GM12801 (cell line): Measurements from ENCODE around the gene MED8.

Experiments used
- TF ChIP-seq, protein P1 (sequence below): IDR thresholded peaks from one replicate; pipeline ENCODE4 v1.5.1; 2011; ENCODE audit warnings: control low read depth; ENCODE audit not compliant: insufficient read length; ENCODE audit errors: extremely low read depth

Gene MED8

DNA sequence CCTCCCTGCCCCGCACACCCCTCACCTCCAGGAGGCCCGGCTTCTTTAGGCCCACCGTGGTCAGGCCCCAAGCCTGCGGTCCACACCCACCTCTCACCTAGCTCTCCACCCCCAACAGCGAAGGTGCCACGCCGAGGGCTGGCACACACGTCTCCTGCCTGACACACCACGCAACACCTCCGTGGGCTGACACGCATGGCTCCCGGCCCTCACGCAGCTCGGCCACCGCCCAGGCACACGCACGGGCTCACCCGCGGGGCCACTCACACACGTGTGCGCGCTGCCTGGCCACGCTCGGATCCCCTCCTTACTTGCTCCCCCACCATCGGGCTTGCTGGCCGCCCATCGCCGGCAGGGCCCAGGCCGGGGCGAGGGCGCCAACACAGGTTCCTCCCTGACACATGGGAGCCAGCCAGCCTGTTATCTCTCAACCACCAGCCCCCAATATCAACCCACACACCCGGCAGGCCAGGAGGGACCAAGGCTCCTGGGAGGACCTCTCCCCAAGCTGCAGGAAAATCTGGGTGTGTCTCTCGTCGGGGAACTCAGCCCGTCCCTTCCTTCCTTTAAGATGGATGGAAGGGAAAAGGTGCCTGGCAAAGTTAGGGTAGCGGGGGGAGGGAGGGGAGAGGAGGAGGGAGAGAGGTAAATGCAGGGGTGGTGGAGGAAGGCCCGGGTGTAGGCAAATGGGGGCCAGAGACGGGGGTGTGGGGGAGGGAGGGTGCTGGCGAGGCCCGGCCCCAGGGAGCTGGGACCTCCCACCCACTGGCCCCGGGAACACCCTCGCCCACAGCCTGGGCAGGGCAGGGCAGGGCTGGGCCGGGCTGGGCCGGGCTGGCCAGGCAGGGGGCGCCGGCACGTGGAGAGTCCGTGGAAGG, 22.3 kb downstream of the MED8 start:
- TF ChIP-seq, protein P1, sequence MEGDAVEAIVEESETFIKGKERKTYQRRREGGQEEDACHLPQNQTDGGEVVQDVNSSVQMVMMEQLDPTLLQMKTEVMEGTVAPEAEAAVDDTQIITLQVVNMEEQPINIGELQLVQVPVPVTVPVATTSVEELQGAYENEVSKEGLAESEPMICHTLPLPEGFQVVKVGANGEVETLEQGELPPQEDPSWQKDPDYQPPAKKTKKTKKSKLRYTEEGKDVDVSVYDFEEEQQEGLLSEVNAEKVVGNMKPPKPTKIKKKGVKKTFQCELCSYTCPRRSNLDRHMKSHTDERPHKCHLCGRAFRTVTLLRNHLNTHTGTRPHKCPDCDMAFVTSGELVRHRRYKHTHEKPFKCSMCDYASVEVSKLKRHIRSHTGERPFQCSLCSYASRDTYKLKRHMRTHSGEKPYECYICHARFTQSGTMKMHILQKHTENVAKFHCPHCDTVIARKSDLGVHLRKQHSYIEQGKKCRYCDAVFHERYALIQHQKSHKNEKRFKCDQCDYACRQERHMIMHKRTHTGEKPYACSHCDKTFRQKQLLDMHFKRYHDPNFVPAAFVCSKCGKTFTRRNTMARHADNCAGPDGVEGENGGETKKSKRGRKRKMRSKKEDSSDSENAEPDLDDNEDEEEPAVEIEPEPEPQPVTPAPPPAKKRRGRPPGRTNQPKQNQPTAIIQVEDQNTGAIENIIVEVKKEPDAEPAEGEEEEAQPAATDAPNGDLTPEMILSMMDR: no peak

DNA sequence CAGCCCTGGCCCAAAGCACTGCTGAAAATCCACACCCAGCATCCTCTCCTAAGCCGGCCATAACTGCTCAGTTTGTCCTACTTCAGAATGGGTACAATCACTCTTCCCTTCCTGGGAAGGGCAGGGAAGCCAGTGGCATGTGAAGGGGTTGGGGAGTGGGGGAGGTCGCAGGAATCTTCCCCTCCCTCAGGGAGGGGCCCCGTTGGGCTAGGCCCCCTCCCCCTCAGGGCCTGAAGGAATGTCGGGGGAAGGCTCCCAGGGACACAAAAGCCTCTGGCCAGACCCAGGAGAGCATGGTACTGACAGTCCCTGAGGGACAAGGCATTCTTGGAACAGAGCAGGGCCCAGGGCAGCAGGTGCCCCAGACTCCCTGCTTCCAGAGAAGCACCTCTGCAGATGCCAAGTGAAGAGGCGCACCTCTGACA, 23.0 kb downstream of the MED8 start:
- TF ChIP-seq, protein P1: no peak

DNA sequence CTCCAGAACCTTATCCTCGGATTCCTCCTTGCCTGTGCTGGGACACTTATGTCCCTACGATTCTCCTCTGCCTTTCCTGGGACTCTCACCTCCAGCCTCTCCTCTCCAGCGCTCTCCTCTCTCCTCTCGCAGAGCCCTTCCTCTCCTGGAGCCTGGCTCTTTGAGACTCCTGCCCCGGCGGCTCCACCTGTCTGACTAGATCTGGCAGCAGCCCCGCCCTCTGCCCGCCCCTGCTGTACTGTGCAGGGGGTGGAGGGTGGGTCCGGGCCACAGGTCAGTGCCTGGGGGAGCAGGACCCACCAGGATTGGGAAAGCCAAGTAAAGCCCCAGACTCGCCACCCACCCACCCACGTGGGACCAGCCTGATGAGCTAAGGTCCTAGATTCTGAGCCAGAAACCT, 23.4 kb downstream of the MED8 start:
- TF ChIP-seq, protein P1: no peak

DNA sequence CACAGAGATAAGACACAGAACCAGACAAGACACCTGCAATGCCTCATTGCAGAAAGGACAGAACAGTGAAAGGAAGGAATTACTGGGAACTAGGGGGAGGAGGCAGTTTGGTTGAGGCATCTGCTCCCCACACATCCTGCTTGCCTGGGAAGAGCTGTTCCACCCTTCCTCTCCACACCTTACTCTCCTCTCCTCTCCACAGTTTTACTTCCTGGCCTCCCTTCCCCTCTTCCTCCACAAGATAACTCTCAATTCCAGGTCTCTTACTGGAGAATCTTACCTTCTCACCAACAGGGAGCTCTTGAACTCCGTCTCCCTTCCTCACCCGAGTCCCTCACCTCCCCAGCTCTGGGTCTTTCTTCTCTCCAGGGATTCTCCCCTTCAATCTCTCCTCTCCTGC, 23.9 kb downstream of the MED8 start:
- TF ChIP-seq, protein P1: no peak

DNA sequence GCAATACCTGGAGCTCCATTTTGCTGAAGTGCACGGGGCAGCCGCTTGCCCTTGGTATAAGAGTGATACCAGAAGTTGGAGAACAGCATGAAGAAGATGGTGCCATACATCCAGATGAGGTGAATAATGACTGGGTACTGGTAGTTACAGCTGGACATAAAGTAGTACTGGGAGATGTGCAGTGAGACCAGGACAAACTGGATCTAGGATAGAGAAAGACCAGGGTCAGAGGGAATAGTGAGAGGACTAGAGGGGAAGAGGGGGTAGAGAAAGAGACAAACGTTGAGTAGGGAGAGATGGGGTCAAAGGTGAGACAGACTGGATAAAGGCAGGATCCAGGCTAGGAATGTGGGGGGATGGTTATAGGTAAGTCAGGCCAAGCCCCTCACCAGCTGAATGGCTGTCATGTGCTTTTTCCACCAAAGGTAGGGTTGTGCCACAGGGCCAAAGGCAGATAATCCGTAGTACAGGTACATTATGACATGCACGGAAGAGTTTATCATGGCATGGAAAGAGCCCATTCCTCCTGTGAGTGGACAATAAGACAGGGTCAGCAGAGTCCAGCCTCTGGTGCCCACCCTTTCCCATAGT, 25.6 kb downstream of the MED8 start:
- TF ChIP-seq, protein P1: no peak

DNA sequence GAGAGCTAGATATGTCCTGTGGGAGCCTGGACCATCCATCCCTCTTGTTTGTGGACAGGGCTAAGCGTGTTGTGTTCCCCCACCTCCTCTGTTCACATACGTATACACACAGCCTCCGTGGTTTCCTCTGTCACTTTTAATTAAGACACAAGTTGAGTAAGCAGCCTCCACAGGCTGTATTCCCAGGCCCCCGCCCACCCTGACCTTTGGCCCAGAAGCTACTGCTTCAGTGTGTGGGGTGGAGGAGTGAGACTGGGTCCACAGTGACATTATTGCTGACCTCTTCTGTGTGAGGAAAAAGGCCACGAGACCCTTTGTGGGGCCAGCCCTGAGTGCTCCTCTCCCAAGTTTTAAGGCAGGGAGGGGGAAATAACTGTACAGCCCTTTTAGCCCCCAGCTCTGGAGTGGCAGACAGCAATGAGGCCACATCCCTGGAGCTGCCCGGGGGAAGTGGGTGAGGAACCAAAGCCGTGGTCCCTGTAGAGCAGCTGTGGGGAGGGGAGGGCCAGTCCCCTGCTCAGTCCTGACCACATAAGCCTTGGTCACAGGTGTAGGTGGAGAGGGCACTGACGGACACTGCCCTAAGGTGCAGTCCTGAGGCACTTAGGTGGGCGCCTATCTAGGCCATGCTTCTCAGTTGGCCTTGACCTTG, 26.2 kb downstream of the MED8 start:
- TF ChIP-seq, protein P1: no peak

DNA sequence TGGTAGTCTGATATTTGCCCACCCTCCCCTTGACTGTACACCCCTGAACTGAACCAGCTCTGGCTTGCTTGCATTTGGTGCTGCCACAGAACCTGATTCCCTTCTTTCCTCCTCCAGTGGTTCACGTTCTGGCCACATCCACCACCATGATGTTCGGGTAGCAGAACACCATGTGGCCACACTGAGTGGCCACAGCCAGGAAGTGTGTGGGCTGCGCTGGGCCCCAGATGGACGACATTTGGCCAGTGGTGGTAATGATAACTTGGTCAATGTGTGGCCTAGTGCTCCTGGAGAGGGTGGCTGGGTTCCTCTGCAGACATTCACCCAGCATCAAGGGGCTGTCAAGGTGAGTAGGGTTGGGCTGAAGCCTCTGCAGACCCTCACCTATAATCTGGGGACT, 29.0 kb downstream of the MED8 start:
- TF ChIP-seq, protein P1: no peak
